Stromal cell of bone marrow (primary cell): ENCODE results near the gene TSPAN9.

Source experiments
- DNase-seq: peaks from one replicate; pipeline ENCODE4 v3.0.0-alpha.2; 2012; ENCODE audit warnings: low read depth

The TSPAN9 gene

DNA sequence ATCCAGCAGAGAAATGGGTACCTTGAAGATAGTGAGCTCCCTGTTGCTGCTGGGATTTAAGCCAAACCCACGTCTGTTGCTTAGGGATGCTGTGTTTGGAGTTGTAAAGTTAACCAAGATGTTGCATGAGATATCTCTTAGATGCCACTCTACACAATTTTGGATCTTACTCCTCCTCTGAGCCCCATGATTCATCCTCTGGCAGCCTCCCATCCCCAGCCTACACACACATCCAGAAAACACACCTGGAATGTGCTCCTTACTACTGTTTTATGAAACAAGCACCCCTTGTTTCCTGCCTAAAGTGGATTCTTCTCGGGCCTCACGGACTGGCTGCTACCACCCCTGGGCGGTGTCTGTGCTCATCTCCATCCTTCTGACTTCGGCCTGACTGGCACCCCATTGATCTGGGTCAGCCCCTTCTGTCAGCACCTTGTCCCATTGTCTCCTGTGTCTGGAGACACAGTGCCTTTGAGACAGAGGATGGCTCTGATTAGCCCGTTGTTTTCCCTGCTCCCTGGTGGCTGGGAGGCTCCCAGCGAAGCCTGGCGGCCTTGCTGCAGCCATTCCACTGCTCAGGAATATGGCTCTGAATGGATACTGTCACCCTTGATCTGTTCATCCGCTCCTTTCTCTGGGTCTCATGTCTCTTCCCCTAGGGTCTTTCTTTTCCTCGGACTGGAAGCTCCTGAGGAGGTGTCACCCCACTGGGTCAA lies 24.3 kb downstream of the TSPAN9 start:
- no peak for DNase-seq

DNA sequence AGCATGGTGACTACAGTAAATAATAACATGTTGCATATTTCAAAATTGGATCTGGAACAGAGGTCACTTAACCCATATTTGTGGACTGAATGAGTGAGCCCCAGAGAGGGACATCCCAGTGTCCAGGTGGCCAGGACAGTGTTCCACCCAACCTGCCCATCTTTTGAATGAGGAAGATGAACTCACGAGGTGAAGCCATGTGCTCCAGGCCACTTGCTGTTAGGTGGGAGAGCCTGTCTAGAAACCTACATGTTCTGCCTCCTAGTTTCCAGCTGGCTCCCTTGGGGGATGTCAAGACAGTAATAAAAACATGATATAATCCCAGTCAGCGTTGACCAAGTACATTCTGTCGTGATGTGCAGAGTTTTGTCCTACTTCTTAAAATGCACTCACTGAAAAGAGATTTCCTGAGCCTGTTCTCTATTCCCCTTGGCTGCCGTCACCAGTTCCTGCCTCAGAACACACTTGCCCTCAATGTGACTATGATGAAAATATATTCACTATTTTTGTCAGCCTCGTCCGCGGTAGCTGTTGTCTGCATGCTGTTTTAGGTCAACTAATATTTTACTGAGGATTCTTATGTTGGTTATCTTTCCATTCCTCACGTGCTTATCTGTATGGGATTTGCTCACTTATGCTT lies 25.7 kb downstream of the TSPAN9 start:
- DNase-seq = no peak

DNA sequence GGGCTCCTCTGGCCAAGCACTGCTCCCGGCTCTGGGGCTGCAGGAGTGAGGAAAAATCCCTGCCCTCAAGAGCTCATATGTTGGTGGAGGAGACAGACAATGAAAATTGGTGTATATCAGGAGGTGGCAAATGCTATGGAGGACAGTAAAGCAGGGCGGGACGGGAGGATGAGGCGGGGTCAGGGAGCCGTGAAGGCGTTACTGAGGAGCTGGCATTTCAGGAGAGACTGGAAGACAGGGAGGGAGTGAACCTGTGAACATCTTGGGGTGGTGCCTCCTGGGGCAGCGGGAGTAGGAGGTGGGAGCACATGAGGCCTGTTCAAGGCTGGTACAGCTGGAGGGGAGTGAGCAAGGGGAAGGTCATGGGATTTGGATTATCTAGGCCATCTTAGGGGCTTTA lies 26.6 kb downstream of the TSPAN9 start:
- DNase-seq = no peak

DNA sequence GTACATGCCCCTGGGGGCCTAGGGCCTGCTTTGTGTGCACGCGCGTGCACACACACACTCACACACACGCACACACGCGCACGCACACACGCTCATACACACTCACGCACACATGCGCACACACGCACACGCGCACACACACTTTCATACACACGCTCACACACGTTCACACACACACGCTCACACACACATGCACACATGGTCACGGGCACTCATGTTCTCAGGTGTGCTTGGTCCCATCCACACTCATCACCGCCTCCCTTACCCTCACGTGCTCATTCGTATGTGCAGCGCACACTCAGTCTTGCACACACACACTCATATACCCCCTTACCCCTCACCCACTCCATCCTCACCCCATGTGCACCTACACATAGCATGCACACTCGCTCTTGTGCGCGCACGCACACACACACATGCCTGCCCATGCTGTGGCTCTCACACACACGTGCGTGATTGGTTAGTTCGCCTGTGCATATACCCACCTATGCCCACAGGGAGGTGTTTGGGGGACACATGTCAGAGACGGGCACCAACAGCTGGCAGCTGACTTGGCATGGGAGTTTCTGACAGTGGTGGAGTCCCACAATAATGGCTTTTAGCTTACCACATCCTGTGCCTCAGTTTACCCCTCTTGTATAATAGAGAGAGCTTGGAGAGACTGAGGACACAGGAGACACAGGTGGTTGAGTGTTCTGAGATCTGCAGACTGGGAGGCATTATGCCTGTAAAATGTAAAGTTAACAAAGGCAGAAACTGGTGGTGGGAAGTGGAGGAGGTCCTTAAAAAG lies 28.7 kb downstream of the TSPAN9 start:
- DNase-seq = no peak

DNA sequence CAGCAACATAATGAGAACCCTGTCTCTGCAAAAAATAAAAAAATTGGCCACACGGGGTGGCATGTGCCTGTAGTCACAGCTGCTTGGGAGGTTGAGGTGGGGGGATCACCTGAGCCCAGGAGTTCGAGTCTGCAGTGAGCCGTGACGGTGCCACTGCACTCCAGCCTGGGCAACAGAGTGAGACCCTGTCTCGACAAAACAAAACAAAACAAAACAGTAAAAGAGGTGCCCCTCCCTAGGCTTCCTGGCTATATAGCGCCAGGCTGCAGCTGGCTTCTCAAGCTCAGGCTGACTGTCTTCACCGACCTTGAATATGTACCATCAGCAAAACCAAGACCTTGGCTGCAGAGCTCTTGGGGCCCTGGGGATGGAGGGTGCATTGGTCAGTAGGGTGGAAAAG lies 29.4 kb downstream of the TSPAN9 start:
- DNase-seq = no peak

DNA sequence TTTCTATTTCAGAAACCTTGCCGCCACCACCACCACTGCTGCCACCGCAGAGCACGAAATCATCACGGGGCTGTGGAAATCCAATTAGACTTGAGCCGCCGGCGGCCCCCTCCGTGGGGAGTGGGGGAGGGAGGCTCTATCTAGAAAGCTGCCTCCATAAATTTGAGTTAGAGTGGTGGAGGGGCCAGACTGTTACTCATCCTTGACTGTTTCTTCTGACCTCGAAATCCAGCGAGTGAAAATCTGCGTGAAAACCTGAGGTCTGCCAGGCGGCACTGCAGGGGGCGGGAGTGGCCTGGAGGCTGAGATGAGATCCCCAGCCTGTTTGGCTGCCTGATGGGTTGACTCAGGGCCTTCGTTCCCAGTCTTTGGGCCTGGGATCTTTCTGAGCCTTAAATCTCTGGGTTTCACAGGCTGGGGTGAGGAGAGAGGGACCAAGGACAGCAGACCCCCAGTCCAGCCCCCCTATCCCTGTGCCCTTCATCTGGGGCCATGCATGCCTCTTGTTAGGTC lies 29.9 kb downstream of the TSPAN9 start:
- no peak for DNase-seq

DNA sequence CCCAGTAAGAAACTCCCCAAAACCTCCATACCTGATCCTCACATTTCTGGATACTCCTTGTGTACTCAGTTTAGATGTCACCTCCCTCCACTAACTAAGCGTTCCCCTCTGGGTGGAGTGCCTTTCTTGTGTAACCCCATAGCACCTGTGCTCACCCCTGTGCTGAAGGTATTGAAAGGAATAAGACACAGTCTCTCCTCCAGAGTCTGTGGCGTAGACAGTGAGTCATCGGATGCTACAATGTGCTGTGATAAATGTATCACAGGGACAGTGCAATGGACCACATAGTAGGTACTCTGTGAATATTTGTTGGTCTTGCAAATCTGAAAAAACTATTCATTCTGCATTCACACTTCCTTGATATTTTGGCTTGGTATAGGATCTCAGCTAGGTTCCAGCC lies 30.8 kb downstream of the TSPAN9 start:
- no peak for DNase-seq

DNA sequence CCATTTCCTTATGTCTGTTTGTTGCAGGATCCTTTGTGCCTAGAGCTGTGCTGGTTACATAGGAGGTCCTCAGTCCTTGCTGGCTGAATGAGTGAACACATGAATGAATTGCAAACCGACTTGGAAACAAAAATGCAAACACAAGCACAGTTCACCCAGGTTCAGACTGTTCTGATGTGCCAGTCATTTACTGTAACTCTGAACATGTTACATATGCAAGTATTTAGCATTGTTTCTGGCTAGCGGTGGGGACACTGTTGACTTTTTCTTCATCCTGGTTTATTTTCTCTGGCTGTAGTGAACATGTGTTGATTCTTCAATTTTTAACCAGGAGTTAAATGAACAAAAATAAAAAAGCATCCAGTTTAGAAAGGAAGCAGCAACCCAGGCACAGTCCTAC lies 33.4 kb downstream of the TSPAN9 start:
- DNase-seq = no peak

DNA sequence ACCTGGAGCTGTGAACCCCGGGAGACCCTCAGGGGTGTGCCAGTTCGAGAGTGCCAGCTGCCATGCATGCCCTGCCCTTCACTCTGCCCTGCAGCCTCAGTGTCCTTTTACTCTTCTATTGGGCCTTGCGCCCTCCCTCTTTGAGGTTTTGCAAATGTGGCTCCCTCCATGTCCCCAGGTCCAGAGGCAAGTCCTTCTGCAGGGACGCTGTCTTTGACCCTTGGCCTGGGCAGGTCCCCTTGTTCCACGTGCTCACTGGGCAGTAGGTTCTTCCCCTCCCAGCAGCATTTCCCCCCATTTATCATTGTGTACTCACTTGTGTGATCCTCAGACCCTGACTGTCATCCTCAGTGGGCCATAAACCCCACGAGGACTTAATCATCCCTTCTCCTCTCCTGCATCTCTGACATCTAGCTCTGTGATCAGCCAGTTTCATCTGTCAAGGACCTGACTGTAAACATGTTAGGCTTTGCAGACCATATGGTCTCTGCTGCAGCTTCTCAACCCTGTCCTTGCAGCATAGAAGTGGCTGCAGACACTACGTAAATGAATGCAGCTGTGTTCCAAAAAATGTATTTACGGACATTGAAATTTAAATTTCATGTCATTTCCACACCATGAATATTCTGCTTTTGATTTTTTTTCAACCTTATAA lies 36.6 kb downstream of the TSPAN9 start:
- DNase-seq = no peak

DNA sequence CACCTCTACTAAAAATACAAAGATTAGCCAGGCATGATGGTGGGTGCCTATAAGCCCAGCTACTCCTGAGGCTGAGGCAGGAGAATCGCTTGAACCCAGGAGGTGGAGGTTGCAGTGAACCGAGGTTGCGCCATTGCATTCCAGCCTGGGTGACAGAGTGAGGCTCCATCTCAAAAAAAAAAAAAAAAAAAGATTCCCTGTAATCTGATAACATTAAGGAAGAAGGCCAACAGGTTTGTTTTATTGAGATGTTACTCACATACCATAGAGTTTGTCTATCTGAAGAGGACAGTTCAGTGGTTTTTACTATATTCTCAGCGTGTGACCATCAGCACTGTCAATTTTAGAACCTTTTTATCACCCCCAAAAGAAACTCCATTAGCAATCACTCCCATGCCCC lies 37.5 kb downstream of the TSPAN9 start:
- no peak for DNase-seq

DNA sequence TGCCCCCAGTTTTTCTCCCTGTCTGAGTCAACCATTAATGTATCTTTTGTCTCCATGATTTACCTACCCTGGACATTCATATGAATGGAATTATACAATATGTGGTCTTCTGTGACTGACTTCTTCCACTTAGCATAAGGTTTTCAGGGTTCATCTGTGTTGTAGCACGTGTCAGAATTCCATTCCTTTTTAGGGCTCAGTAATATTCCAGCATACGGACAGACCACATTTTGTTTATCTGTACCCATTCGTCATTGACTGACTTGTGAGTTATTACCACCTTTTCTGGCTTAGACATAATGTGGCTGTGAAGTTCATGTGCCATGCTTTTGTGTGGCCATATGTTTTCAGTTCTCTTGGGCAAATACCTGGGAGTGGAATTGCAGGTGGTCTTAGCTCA lies 37.9 kb downstream of the TSPAN9 start:
- DNase-seq = no peak

DNA sequence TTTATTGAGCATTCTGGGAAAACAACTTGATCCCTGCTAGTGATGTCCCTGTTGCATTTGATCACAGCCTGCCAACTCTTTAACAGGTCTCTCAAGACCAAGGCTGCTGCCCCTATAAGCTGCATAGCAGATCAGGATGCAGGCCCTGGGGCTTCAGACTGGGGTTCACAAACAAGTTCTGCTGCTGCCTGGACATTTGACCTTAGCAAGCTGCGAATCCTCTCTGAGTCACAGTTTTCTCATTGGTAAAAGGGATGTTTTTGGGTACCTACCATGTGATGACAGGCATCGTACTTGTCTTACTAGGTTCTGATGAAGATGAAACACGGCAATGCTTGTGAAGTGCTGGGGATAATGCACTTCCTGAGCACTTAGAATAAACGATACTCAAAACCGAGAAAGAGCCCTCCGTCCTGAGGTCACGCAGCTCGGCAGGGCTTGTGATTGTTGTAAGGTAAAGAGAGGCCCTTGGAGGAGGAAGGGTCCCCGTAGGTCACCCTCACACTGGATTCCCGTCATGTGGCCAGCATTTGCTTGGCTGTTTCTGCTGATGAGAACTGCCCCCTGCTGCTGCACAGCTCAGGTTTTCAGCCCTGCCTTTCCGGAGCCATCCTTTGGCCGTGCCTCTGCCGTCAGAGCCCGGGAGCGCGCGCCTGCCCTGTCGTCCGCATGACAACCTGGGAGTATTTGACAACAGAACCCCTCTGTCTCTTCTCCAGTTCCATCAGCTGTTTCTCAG lies 39.1 kb downstream of the TSPAN9 start:
- no peak for DNase-seq

DNA sequence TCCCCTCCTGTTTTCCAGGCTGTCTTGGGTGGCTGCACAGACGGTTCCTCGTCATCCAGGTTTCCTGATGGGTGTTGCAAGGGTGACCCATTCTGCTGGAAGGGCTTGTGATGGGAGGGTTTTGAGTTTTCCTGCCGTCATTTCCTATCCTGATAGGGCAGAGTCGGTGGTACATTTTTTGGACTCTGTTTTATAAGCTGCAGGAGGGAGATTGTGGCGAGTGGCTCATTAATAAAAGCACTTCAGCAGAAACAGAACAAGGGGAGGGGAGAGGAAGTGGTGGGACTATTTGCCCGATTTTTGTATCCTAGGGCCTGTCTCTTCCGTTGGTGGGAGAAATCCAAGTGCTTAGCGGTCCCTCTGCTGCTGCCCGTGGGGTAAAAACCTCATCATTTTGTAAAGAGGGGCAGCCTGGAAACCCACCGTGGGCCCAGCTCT lies 40.0 kb downstream of the TSPAN9 start:
- no peak for DNase-seq

DNA sequence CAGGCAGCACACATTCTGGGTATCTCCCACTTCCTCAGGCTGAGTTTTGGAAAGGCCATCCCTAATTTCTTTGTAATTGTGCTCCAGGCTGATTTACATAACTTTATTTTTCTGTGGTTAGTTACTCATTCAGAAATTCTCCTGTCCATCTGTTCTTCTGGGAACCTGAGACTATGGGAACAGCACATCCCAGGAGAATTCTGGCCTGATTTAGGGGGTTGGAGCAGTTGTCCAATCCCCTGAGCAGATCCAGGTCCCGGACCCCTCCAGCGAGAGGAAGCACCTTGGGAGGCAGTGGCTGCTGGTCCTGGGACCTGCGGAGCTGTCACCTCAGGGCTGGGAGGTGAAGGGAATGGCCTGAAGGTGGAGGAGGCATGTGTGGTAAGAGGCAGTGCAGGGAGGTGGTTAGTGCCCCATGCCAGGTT lies 40.4 kb downstream of the TSPAN9 start:
- peak; percentile 69 for DNase-seq

DNA sequence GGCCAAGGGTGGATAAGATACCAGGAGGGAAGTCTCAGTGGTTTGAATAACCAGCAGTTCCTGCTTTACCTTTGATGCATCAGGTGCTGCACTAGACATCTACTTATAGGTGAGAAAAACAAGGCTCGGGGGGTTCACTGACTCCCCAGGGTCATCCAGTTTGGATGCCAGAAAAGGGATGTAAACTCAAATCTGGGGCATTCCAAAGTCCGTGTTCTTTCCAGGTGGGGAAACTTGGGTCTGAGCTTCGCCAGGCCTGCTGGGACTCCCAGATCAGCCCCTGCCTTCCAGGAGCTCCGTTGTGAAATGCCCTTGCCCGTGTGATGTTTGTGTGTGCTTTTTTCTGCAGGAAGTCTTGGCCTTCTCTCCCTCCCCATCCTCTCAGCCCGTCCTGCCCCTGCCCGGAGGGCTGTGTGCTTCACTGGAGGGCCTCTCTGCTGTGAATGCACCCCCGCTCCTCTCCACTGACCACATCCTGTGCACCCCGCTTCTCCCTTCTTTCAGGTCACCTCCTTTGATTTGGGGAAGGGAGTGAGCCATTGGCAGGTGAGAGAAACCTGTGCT lies 42.1 kb downstream of the TSPAN9 start:
- DNase-seq = no peak

DNA sequence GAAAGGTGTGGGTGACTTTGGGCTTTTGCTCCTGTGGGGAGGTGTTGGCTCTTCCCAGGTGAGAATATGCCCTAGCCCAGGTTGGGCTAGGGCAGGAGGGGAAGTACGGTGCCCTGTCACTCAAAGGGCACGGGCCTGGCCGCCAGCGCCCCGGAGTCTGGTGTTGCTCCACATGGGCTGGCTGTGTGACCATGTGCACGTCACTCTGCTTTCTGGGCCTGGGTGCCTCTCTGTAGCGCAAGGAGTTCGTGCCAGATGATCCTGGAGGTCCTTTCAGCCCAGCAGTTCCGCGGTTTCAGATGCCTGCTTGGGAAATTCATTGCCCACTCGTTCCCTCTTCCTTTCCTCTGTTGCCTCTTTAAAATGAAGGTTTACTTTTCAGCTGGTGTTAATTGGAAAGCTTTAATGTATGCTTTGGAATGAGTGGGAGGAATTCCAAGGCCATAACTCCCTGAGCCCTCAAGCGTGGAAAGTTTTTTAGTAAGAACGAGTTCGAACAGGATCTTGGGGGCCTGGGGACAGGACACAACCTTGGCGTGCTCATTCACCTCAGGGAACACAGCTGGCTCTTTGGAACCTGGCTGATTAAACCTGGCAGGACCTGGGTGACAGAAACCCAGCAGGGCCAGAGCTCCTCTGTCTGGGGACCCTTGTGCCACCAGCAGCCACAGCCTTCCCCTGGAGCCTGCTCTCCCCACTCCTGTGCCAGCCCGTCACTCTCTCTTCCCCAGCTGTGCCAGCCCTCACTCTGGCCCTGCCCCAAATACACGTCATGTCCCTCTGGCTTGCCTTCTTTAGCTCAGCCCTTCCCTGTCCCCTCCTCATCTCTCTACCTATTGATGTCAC lies 42.8 kb downstream of the TSPAN9 start:
- DNase-seq = no peak

DNA sequence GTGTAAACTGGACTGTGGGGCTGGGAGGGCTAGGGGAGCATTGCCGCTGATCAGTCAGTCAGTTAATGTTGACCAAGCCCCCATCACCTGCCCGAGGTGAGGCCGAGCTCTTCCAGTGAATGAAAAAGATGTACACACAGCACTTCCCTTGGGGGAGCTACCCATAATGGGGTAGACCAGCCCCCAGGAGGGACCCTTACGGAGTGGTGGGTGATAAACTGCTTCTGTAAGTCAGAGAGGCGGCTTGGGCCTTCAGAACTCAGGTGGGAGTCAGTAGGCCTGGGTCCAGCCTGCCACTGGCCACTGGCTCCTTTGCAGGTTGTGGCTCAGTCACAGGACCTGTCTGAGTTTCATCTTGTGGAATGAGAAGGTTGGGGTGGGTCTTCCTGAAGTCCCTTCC lies 43.5 kb downstream of the TSPAN9 start:
- no peak for DNase-seq

DNA sequence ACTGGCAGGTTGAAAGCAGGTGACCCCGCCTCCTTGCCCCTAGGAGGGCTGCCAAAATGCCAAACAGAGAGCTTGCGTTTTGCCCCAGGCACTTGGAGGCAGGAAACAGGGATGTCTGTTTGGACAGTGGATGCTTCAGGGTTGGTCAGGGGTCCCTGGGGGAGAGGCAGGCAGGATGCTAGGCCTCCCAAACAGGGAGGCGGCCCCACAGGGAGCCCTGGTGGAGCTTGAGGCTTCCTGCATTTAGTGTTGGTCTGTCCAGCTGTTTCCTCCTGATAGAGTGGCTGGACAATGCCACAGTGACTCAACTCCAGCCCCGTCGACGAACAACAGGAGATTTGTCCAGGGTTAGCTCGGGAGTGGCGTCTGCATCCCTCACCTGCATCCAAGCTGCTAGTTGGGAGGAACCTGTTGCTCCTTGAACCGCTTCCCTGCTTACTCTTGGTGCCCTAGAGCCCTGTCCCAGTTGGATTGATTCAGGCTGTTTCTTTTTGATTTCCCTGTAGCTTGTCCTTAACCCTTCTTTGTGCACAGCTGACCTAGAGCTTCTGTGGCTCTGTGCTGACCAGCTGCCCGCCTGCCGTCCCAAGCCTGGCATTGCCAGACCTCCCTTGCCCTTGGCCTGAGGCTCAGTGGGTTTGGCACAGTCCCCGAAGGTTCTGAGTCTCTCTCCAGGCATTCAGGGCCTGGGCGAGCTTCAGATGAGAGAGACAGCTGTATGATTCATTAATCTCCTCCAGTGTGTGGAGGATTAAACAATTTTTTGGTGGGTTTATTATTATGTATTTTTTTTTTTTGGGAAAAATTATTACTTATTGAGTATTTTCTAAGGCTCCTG lies 45.9 kb downstream of the TSPAN9 start:
- DNase-seq = peak; percentile 78

DNA sequence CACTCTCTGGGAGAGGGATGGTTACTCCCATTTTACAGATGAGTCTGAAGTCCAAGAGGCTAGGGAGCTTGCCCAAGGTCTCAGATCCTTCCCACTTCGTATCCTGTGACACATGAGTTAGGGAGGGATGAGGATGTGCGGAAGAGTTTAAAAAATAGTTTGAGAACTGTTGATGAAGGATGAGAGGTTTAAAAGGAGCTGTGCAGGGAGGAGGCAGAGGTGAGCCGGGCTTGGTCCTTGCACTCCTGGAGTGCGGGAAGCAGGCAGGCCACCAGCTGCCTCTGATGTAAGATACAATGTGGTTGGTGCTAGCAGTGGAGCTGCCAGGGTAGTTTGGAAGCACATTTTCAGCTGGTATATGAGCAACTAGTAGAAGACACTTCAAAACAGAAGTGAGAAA lies 46.5 kb downstream of the TSPAN9 start:
- no peak for DNase-seq

DNA sequence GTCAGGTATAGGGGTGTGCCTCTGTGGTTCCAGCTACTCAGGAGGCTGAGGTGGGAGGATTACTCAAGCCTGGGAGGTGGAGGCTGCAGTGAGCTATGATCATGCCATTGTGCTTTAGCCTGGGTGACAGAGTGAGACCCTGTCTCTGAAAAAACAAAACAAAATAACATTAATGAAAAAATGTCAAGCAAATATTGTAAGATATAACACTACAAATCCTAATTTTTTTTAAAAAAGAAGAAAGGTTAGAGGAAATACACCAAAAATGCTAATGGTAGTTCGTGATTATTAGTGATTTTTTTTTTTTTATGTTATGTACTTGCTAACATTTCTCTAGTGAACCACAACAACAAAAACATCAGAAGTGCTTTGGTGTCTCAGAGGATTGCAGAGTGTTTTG lies 47.7 kb downstream of the TSPAN9 start:
- DNase-seq = no peak
